ENCODE data around the gene MACROH2A2. TPM values are rescaled to one million over a fixed set of nuclear protein-coding genes. Genes with fewer than 3 reads are reported as not detected.

Gene MACROH2A2
- total and polyA plus RNA-seq, 2 of the 8 experiments (the other 6 are each of a cell fraction or from before 2014, with no cell fraction given) = 7.9 to 9.3 TPM

- TF ChIP-seq TEAD4 (IDR thresholded peaks at IDR 0.05; ENCODE audit: low read depth, low read length) (no peak), SP2 (IDR thresholded peaks at IDR 0.05; ENCODE audit: low read length) (no peak), NRF1 (IDR thresholded peaks at IDR 0.05; ENCODE audit: low read depth, low read length) (no peak), CBX8 (IDR thresholded peaks at IDR 0.05; ENCODE audit: borderline replicate concordance, low read depth, low read length) (no peak)
Measured at GRCh38 chr10:70067586-70067985, 14.9 kb downstream of the MACROH2A2 start (continued).
